GM18507 (cell line): ENCODE data around the gene GDNF.

Source experiments
- DNase-seq: peaks from one replicate; pipeline ENCODE4 v3.0.0; 2011; ENCODE audit warnings: low read depth; ENCODE audit not compliant: insufficient read length; ENCODE audit errors: extremely low spot score
- FAIRE-seq: peaks from 2 replicates; lab custom pipeline; 2011; peaks lifted over from hg19 to GRCh38; lab: Jason Lieb, UNC

Gene GDNF

GRCh38 chr5:37767251-37767650, 72.6 kb downstream of the GDNF start:
- no peak for FAIRE-seq
- no peak for DNase-seq
